HG03025 (cell line): Measurements from ENCODE around the gene C22orf31.
"Not testable (repeated sequence)": the region's sequence is repeated elsewhere in the genome, so short reads cannot be mapped to it uniquely, and the experiment has no call there.

Experiments
- ATAC-seq: cut with Tn5 transposase; IDR thresholded peaks from one replicate; pipeline ENCODE4 v1.9.1; 2021; ENCODE audit warnings: mild to moderate bottlenecking, moderate library complexity; ENCODE audit not compliant: unreplicated experiment, low FRiP score

The C22orf31 gene

DNA sequence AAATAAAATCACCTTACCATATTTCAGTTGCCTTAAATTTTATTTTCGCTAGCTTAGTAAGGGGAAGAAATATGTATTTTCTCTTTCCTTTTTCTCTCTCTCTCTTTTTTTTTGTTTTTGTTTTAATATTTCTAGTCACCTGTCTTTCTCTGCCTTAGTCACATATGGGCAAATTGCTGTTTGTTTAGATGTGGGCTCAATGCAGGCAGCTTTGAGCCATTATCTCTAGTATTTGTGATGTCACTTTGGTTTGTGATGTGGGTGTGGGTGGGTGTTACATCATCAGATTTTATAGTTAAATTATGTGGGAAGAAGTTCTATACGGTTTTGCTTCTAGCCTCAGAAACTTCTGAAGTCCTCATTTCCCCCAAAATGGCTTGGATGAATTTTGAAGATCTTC, at the start of gene C22orf31:
C22orf31 (minus strand) TSS at position 59 of the 400 bp plus-strand sequence; CDS start at position 20, 39 bp downstream.
- ATAC-seq = no peak

DNA sequence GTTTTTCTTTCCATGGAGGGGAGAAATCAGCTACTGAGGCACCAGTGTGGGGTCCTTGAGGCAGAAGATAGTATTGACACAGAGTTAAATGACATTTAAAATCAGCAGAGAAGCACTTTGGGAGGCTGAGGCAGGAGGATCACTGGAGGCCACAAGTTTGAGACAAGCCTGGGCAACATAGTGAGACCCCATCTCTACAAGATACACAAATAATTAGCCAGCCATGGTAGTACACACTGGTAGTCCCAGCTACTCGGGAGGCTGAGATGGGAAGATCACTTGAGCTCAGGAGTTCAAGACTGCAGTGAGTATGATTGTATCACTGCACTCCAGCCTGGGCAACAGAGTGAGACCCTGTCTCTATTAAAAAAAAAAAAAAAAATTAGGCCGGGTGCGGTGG, 49.3 kb upstream of the C22orf31 start:
- no peak for ATAC-seq

- ATAC-seq = no peak
Measured at GRCh38 chr22:29109822-29110221, 48.2 kb upstream of the C22orf31 start.

DNA sequence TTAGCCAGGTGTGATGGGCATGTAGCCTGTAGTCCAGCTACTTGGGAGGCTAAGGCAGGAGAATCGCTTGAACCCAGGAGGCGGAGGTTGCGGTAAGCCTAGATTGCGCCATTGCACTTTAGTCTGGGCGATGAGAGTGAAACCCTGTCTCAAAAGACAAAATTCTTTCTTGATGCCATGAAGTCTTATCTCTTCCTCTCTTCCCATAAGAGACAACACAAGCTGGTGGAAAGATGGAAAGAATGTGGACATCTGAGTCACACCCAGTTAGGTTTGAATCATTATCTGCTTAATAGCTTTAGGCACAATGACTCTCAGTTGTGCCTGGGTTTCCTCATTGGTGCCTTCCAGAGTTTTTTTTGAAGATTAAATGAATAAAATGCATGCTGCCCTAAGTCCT, 46.5 kb upstream of the C22orf31 start:
- ATAC-seq = no peak

DNA sequence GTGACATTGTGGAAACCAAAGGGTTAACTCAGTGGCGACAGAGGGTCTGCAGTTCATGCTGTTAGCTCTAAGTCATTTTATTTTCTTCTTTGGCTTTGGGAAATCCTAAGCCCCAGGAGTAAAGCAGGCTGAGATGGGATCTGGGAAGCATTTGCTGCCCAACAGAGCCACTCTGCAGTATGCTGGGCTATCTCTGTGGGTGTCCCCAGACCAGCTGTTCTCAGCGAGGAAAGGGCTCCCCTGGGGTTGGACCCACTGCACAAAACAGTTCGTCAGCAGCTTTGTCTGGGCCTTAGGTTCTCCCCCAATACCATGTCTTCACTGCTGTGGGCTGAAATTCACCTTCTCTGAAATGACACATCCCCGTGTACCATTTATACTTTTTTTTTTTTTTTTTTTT, 45.2 kb upstream of the C22orf31 start:
- ATAC-seq = no peak

GRCh38 chr22:29105468-29105867, 43.8 kb upstream of the C22orf31 start:
- no peak for ATAC-seq

DNA sequence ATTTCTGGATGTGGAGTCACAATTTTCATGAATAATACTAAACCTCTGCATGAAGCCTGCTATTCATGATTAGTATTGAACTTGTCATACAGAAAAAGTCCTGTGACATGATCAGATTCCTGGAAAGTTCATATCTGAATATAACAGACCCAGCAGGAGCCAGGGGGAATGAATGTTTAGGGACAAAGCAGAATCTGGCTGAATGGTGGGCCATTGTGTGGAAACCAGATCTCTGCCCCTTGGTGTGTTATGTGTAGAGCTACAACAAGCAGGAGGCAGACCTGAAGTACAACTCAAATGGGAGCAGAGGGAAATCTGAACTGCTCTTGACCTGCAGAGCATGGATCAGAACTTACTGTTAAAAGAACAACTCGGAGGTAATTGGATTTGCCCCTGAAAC, 41.5 kb upstream of the C22orf31 start:
- ATAC-seq = no peak

GRCh38 chr22:29102300-29102699, 40.7 kb upstream of the C22orf31 start:
- no peak for ATAC-seq

- ATAC-seq = no peak
Measured at GRCh38 chr22:29098296-29098695, 36.7 kb upstream of the C22orf31 start.

DNA sequence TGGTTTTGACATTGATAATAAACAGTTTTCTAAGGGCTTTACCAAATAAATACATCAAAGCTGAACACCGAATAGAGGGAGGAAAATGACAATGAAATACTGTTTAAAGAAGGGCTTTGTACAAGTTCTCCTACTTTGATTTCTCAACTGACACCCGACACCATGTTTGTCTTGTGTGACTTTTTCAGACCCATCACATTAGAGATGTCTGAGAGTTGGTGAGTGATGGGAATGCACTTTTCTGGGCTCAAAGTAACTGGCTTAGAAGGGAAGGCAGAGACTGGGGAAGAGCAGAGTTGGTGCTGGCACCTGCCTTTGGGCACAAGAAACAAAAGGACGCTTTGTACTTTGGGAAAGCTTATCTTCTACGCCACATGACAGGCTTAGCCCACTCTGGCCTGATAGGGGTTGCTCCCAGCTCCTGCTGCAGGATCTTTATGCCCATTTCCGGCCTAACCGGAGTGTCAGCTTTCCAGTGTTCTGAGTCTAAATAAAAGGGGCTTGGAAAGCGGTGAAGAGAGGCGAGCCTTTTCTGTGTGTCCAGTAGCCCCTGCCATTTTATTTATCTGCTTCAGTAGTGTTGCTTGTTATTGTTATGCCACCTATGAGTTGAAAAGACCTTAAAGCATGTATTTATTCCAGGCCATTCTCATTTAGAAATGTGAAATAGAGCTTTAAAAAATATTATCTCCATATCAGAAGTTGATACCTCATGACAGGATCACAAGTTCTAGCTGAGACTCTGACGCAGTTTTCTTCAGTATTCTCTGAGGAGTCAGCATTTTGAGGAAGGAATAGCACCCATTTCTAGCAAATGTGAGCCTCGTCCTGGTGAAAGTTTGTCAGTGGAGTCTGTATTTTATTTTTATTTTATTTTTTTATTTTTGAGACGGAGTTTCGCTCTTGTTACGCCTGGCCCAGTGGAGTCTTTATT, 35.4 kb upstream of the C22orf31 start:
- no peak for ATAC-seq

GRCh38 chr22:29095459-29095858, 33.8 kb upstream of the C22orf31 start:
- no peak for ATAC-seq

- no peak for ATAC-seq
Measured at GRCh38 chr22:29093501-29094300, 32.1 kb upstream of the C22orf31 start.

- no peak for ATAC-seq
Measured at GRCh38 chr22:29093030-29093429, 31.4 kb upstream of the C22orf31 start.

- no peak for ATAC-seq
Measured at GRCh38 chr22:29092243-29092642, 30.6 kb upstream of the C22orf31 start.

- ATAC-seq = no peak
Measured at GRCh38 chr22:29090039-29090438, 28.4 kb upstream of the C22orf31 start.

- no peak for ATAC-seq
Measured at GRCh38 chr22:29089507-29089906, 27.9 kb upstream of the C22orf31 start.

GRCh38 chr22:29088809-29089208, 27.2 kb upstream of the C22orf31 start:
- no peak for ATAC-seq

DNA sequence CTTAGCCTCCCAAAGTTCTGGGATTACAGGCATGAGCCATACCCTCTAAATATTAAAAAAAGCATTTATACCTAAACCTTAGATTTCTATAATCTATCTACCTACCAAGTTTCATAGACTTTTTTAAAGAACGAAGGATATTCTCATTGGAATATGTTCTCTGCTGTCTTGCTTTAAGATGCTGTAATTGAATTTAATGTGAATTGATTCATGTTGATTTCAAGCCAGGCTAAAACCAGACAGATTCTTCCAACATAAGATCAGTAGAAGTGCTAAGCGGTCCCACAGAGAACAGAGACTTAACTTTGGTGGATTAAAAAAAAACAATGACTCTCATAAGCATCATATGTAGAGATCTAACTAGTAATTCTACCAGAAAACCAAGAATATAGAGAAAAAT, 25.4 kb upstream of the C22orf31 start:
- no peak for ATAC-seq

DNA sequence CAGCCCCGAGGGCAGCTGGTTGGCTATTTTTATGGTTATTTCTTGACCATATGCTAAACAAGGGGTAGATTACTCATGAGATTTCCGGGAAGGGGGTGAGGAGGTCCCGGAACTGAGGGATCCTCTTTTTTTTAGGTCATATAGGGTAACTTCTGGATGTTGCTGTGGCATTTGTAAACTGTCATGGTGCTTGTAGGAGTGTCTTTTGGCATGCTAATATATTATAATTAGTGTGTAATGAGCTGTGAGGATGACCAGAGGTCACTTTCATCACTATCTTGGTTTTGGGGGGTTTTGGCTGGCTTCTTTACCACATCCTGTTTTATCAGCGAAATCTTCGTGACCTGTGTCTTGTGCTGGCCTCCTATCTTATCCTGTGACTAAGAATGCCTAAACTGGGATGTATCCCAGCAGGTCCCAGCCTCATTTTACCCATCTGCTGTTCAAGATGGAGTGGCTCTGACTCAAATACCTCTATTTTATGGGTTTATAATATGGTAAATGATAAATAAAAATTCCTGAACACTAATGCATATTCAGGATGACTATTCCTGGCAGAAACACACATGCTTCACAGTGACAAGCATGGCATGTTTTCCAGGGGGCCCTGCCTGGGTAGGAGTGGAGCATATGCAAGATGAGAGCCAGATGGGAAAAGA, 22.4 kb upstream of the C22orf31 start:
- ATAC-seq = no peak

GRCh38 chr22:29083576-29083932, 21.9 kb upstream of the C22orf31 start:
- ATAC-seq = not testable (repeated sequence)
